D341Med (cell line): ENCODE results near the gene NHLH2.

Experiments
- DNase-seq: peaks from one replicate; pipeline ENCODE4 v3.0.0; 2012; ENCODE audit warnings: low spot score

The NHLH2 gene

GRCh38 chr1:115837740-115838421 is 3.0 kb downstream of the NHLH2 start:
- peak; percentile 69 for DNase-seq

GRCh38 chr1:115837341-115837739 is 3.6 kb downstream of the NHLH2 start:
- no peak for DNase-seq

GRCh38 chr1:115833856-115834255 is 7.1 kb downstream of the NHLH2 start:
- DNase-seq = peak; percentile 49

GRCh38 chr1:115832651-115833050 is 8.3 kb downstream of the NHLH2 start:
- no peak for DNase-seq

- DNase-seq = no peak
Measured at GRCh38 chr1:115830963-115831362, 10.0 kb downstream of the NHLH2 start.

- DNase-seq = no peak
Measured at GRCh38 chr1:115829947-115830346, 11.0 kb downstream of the NHLH2 start.

- peak; percentile 57 for DNase-seq
Measured at GRCh38 chr1:115829023-115829674, 11.8 kb downstream of the NHLH2 start.

- peak; percentile 89 for DNase-seq
Measured at GRCh38 chr1:115828101-115829022, 12.6 kb downstream of the NHLH2 start.

- no peak for DNase-seq
Measured at GRCh38 chr1:115827452-115828044, 13.4 kb downstream of the NHLH2 start.

- peak; percentile 64 for DNase-seq
Measured at GRCh38 chr1:115826628-115827027, 14.3 kb downstream of the NHLH2 start.

GRCh38 chr1:115822117-115822516 is 18.8 kb downstream of the NHLH2 start:
- DNase-seq = no peak

GRCh38 chr1:115815694-115816093 is 25.2 kb downstream of the NHLH2 start:
- no peak for DNase-seq

- no peak for DNase-seq
Measured at GRCh38 chr1:115814685-115815398, 26.1 kb downstream of the NHLH2 start.

GRCh38 chr1:115813727-115814126 is 27.2 kb downstream of the NHLH2 start:
- no peak for DNase-seq

GRCh38 chr1:115811140-115811828 is 29.6 kb downstream of the NHLH2 start:
- DNase-seq = no peak

GRCh38 chr1:115810609-115811008 is 30.3 kb downstream of the NHLH2 start:
- DNase-seq = no peak

GRCh38 chr1:115809847-115810246 is 31.1 kb downstream of the NHLH2 start:
- no peak for DNase-seq

GRCh38 chr1:115809076-115809475 is 31.9 kb downstream of the NHLH2 start:
- no peak for DNase-seq

GRCh38 chr1:115807723-115808122 is 33.2 kb downstream of the NHLH2 start:
- peak; percentile 66 for DNase-seq

- DNase-seq = no peak
Measured at GRCh38 chr1:115805597-115805996, 35.3 kb downstream of the NHLH2 start.

GRCh38 chr1:115802416-115802815 is 38.5 kb downstream of the NHLH2 start:
- DNase-seq = no peak
